Stomach (tissue), 4 donors: ENCODE measurements around the gene VAPB.

Experiments used
- EP300 ChIP-seq: sonication (generic); formaldehyde crosslinking; IDR thresholded peaks from one replicate; pipeline ENCODE4 v1.6.1; 2017; ENCODE audit warnings: antibody characterized with exemption
- TF ChIP-seq, protein P1 (sequence below), 7 experiments: fragments of 450-650 bp in 4 of 7; fragments of 200-600 bp in 3 of 7; sonication (generic) in 3 of 7; IDR thresholded peaks; one replicate each; pipeline ENCODE4 v1.5.1; 2016 to 2019; ENCODE audit warnings: antibody characterized with exemption in 7 of 7, control low read depth in 2 of 7, mild to moderate bottlenecking in 1 of 7

DNA sequence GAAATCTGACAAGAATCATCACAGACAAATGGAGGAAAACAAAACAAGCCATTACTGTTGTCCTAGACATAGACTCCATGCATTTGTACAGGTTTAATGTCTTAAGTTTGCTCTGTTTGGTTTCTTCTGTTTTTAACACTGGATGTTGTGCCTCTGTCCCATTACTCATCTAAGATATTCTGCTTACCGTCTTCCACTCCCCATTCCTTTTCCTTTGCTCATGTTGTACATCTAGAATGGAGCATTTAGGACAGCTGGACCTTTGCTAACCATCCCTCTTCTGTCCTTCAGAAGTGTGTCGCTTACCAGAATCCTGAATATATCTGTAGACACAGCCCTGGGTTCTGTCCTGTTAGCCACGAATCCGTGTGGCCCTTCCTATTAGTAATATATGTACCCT is 44.3 kb upstream of the VAPB start:
- TF ChIP-seq, protein P1, sequence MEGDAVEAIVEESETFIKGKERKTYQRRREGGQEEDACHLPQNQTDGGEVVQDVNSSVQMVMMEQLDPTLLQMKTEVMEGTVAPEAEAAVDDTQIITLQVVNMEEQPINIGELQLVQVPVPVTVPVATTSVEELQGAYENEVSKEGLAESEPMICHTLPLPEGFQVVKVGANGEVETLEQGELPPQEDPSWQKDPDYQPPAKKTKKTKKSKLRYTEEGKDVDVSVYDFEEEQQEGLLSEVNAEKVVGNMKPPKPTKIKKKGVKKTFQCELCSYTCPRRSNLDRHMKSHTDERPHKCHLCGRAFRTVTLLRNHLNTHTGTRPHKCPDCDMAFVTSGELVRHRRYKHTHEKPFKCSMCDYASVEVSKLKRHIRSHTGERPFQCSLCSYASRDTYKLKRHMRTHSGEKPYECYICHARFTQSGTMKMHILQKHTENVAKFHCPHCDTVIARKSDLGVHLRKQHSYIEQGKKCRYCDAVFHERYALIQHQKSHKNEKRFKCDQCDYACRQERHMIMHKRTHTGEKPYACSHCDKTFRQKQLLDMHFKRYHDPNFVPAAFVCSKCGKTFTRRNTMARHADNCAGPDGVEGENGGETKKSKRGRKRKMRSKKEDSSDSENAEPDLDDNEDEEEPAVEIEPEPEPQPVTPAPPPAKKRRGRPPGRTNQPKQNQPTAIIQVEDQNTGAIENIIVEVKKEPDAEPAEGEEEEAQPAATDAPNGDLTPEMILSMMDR (IDR thresholded peaks at IDR 0.05) = no peak
- TF ChIP-seq EP300 = no peak
